Stimulated activated CD4-positive, alpha-beta T cell treated with anti-CD3 and anti-CD28 coated beads, TNF-alpha, amount 100 ng/mL, for 1 hour (primary cell): ENCODE measurements around the gene NUDT22.

Experiments used
- DNase-seq, 3 donors: peaks; one replicate each; pipeline ENCODE4 v3.0.0-alpha.2; 2020; ENCODE audit warnings: low read depth in 3 of 3, low spot score in 1 of 3

NUDT22 gene

GRCh38 chr11:64206457-64207255 is 19.4 kb upstream of the NUDT22 start, which contains the start of gene FERMT3:
Gene FERMT3, plus strand, starts transcription at chr11:64206721. Its CDS starts 644 bp downstream, at chr11:64207365.
- DNase-seq: peak in 2 of 3 donors; percentile 41 to 61

- DNase-seq: peak in 2 of 3 donors; percentile 56 to 59
Measured at GRCh38 chr11:64207256-64208085, 18.6 kb upstream of the NUDT22 start.

GRCh38 chr11:64208086-64208795 is 17.8 kb upstream of the NUDT22 start:
- no peak for DNase-seq

GRCh38 chr11:64208796-64209562 is 17.1 kb upstream of the NUDT22 start:
- DNase-seq: no peak

- no peak for DNase-seq
Measured at GRCh38 chr11:64209563-64209843, 16.6 kb upstream of the NUDT22 start.

- no peak for DNase-seq
Measured at GRCh38 chr11:64210301-64211020, 15.6 kb upstream of the NUDT22 start.

- DNase-seq: no peak
Measured at GRCh38 chr11:64211181-64211872, 14.7 kb upstream of the NUDT22 start.

GRCh38 chr11:64216879-64217278 is 9.2 kb upstream of the NUDT22 start:
- DNase-seq: no peak

- DNase-seq: no peak
Measured at GRCh38 chr11:64218628-64219353, 7.3 kb upstream of the NUDT22 start.

GRCh38 chr11:64219354-64219684 is 6.8 kb upstream of the NUDT22 start:
- DNase-seq: no peak

- DNase-seq: no peak
Measured at GRCh38 chr11:64219755-64220154, 6.3 kb upstream of the NUDT22 start.

- no peak for DNase-seq
Measured at GRCh38 chr11:64220271-64220670, 5.8 kb upstream of the NUDT22 start.

- DNase-seq: no peak
Measured at GRCh38 chr11:64220798-64221197, 5.3 kb upstream of the NUDT22 start.

GRCh38 chr11:64222651-64223000 is 3.4 kb upstream of the NUDT22 start:
- DNase-seq: no peak

GRCh38 chr11:64223001-64223651 is 2.9 kb upstream of the NUDT22 start:
- no peak for DNase-seq

- no peak for DNase-seq
Measured at GRCh38 chr11:64224151-64224890, 1.8 kb upstream of the NUDT22 start.

GRCh38 chr11:64224891-64225607 is 1.0 kb upstream of the NUDT22 start:
- no peak for DNase-seq
